Tongue (tissue), 1 donor: ENCODE measurements around the gene BBLN. TPM values are rescaled to one million over a fixed set of nuclear protein-coding genes. Genes with fewer than 3 reads are reported as not detected.

Experiments used
- total RNA-seq: library from RNA; depleted of rRNA; stranded (reverse); fragments of >200 nt; gene quantifications from one replicate; pipeline ENCODE4 v1.2.3, GENCODE V29; 2014

BBLN gene
- total RNA-seq, 1 donor from 2014 or later: 34.5 TPM

Other genes starting within 250 kb of the BBLN start
- 39.8 TPM for gene ST6GALNAC4, start 243.2 kb upstream of the BBLN start, total RNA-seq
- not detected for gene PIP5KL1, start 229.5 kb upstream of the BBLN start, total RNA-seq
- 11.6 TPM for gene DPM2, start 222.4 kb upstream of the BBLN start, total RNA-seq
- 13.6 TPM for gene EEIG1, start 179.3 kb upstream of the BBLN start, total RNA-seq
- 9.6 TPM for gene NAIF1, start 92.9 kb upstream of the BBLN start, total RNA-seq
- 39.2 TPM for gene SLC25A25, start 92.0 kb upstream of the BBLN start, total RNA-seq
- 55.2 TPM for gene PTGES2, start 32.5 kb upstream of the BBLN start, total RNA-seq
- gene LCN2, start 10.8 kb upstream of the BBLN start, total RNA-seq: 19.7 TPM
- gene CIZ1, start 31.3 kb downstream of the BBLN start, total RNA-seq: 30.1 TPM
- 31.9 TPM for gene DNM1, start 43.1 kb downstream of the BBLN start, total RNA-seq
- 134 TPM for gene GOLGA2, start 115.7 kb downstream of the BBLN start, total RNA-seq
- 14.7 TPM for gene SWI5, start 116.0 kb downstream of the BBLN start, total RNA-seq
- gene TRUB2, start 162.2 kb downstream of the BBLN start, total RNA-seq: 9.6 TPM
- gene COQ4, start 162.6 kb downstream of the BBLN start, total RNA-seq: 29.8 TPM
- 11.5 TPM for gene SLC27A4, start 180.3 kb downstream of the BBLN start, total RNA-seq
- gene URM1, start 211.1 kb downstream of the BBLN start, total RNA-seq: 28.8 TPM